Sigmoid colon (tissue), 7 donors: ENCODE measurements around the gene ZNF69. TPM values are rescaled to one million over a fixed set of nuclear protein-coding genes. Genes with fewer than 3 reads are reported as not detected.
"Not testable (repeated sequence)": the region's sequence is repeated elsewhere in the genome, so short reads cannot be mapped to it uniquely, and the experiment has no call there.

ENCODE experiments used
- DNase-seq: peaks from one replicate; pipeline ENCODE4 v3.0.0-alpha.2; 2019
- H3K27ac ChIP-seq, 4 donors: fragments of 200-600 bp; sonication (generic); one replicate each; pipeline ENCODE4 v1.5.1; 2016 to 2019; ENCODE audit warnings: mild to moderate bottlenecking in 1 of 4
- H3K27me3 ChIP-seq, 3 donors: fragments of 200-600 bp; sonication (generic); one replicate each; pipeline ENCODE4 v1.5.1; 2019; ENCODE audit warnings: mild to moderate bottlenecking in 1 of 3
- H3K36me3 ChIP-seq, 4 donors: fragments of 200-600 bp; sonication (generic); one replicate each; pipeline ENCODE4 v1.5.1; 2016 to 2019
- H3K4me1 ChIP-seq, 4 donors: fragments of 200-600 bp; sonication (generic); one replicate each; pipeline ENCODE4 v1.5.1; 2017 to 2019
- H3K4me3 ChIP-seq, 4 donors: fragments of 200-600 bp; sonication (generic); one replicate each; pipeline ENCODE4 v1.5.1; 2017 to 2019; ENCODE audit warnings: mild to moderate bottlenecking in 2 of 4, moderate library complexity in 1 of 4
- H3K9me3 ChIP-seq, 4 donors: fragments of 200-600 bp in 3 of 4; sonication (generic) in 3 of 4; one replicate each; pipeline versions ENCODE4 v1.5.1 to v1.6.1; 2013 to 2019
- EP300 ChIP-seq, 4 donors: sonication (generic); formaldehyde crosslinking; IDR thresholded peaks; one replicate each; pipeline ENCODE4 v1.6.1; 2017; ENCODE audit warnings: antibody characterized with exemption in 4 of 4
- POLR2A ChIP-seq, 2 donors: fragments of 450-650 bp; IDR thresholded peaks; one replicate each; pipeline ENCODE4 v1.6.1; 2016; ENCODE audit warnings: antibody characterized with exemption in 2 of 2, mild to moderate bottlenecking in 2 of 2, moderate library complexity in 2 of 2
- POLR2AphosphoS5 ChIP-seq, 4 donors: sonication (generic); formaldehyde crosslinking; IDR thresholded peaks; one replicate each; pipeline ENCODE4 v1.6.1; 2017; ENCODE audit warnings: antibody characterized with exemption in 4 of 4
- WGBS, 2 donors: extraction: QIAGEN DNeasy Blood & Tissue Kit; methylation state at CpG; one replicate each; pipeline ENCODE4 v1.1.7; 2013; 5-methylcytosine and 5-hydroxymethylcytosine counted together
- intact Hi-C: fragments of 100-400 bp; cut with DNase I; formaldehyde crosslinking; loops from one replicate; pipeline ENCODE4 v1.15.1; 2023
- polyA plus RNA-seq, 3 donors: library from polyadenylated mRNA; stranded (reverse); fragments of 200-250 nt; gene quantifications; one replicate each; pipeline ENCODE4 v1.2.3, GENCODE V29; 2013
- total RNA-seq, 4 donors: library from RNA; depleted of rRNA; stranded (reverse); fragments of >200 nt; gene quantifications; one replicate each; pipeline ENCODE4 v1.1.0, GENCODE V29; 2016
- TF ChIP-seq, protein P1 (sequence below), 4 experiments: fragments of 450-650 bp in 3 of 4; fragments of 200-600 bp in 1 of 4; IDR thresholded peaks; one replicate each; pipeline ENCODE4 v1.5.1; 2016 to 2019; ENCODE audit warnings: antibody characterized with exemption in 4 of 4, mild to moderate bottlenecking in 3 of 4, moderate library complexity in 2 of 4
- donor health status: healthy with polysubstance abuse.
- donor health status: Bipolar disorder and iron deficiency.
- donor health status: healthy.

The ZNF69 gene
- total and polyA plus RNA-seq, 7 donors, result 7.6 to 23.2 (median 9.6) TPM

DNA sequence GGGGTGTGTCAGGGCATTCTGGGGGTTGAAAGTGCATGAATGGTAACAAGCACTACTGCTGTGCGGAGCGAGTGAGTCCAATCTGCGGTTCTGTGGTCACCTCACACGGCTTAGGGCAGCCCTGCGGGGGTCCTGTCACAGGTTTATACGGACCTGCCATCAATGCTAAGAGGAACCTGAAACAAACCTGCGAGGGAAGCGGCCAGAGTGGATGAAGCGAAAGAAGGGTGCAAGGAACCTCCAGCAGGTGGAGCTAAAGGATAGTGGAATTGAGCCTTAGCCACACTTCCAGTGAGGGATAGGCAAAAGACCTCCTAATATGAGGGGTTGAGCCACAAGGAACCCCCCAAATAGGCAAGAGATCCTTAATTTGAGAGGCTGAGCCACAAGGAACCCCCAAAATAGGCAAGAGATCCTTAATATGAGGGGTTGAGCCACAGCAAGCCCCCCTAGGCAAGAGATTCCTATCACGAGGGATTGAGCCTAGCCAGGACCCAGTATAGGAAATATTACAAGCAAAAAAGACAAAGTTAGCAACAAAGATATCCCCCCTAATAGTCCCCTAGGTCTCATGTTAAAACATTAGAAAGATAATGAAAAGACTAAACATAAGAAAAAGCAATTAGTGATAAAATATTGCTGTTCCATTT is 6.3 kb upstream of the ZNF69 start:
- DNase-seq, result no peak
- Histone ChIP-seq H3K4me1 (peaks cover 0 to 6% (median 3%) of the 10 kb centered on the region in 4 donors), H3K27me3 (no peaks in the 10 kb centered on the region), H3K4me3 (no peak overlapping the region), H3K36me3 (no peaks in the 10 kb centered on the region), H3K9me3 (no peaks in the 10 kb centered on the region), H3K27ac (no peak overlapping the region)
- intact Hi-C loops, result loop anchor here (1.0 to 5.0 kb wide), 5 partner anchors 41 to 260 kb away; partner anchors contain the start of genes ZNF20 and ZNF491
- TF ChIP-seq, protein P1, sequence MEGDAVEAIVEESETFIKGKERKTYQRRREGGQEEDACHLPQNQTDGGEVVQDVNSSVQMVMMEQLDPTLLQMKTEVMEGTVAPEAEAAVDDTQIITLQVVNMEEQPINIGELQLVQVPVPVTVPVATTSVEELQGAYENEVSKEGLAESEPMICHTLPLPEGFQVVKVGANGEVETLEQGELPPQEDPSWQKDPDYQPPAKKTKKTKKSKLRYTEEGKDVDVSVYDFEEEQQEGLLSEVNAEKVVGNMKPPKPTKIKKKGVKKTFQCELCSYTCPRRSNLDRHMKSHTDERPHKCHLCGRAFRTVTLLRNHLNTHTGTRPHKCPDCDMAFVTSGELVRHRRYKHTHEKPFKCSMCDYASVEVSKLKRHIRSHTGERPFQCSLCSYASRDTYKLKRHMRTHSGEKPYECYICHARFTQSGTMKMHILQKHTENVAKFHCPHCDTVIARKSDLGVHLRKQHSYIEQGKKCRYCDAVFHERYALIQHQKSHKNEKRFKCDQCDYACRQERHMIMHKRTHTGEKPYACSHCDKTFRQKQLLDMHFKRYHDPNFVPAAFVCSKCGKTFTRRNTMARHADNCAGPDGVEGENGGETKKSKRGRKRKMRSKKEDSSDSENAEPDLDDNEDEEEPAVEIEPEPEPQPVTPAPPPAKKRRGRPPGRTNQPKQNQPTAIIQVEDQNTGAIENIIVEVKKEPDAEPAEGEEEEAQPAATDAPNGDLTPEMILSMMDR (IDR thresholded peaks at IDR 0.05), result peak; percentile 30 to 79 (median 71)
- no peak for TF ChIP-seq POLR2AphosphoS5 (IDR thresholded peaks at IDR 0.05)
- WGBS, 2 donors, result 16 to 22% methylated on average over 10 of the region's 10 CpGs

DNA sequence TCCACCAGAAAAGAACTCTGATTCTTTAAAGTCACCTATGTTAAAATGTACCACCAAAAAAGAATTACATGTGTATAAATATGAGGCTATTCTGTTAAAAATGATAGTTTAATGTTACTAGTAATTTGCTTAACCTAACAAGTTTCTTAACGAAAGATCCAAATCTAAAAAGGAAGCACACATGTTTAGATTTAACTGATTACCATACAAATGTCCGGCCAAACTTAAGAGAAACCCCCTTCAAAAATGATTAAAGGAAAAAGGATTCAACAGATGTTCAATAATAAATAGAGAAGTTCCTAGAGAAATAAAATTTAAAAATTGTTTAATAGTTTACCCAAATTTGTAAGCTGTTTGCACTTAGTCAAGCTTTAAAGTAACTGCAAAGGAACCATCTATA is 5.0 kb upstream of the ZNF69 start:
- intact Hi-C loops, result loop anchor here (5.0 kb wide), 3 partner anchors 40 to 175 kb away; partner anchors contain the start of gene ZNF491
- H3K27ac ChIP-seq, result no peak overlapping the region
- no peak overlapping the region for H3K4me3 ChIP-seq
- no peak for DNase-seq
- H3K27me3 ChIP-seq, result no peaks in the 10 kb centered on the region
- no peak for TF ChIP-seq EP300 (IDR thresholded peaks at IDR 0.05)
- no peak for TF ChIP-seq POLR2AphosphoS5 (IDR thresholded peaks at IDR 0.05)
- TF ChIP-seq POLR2A (IDR thresholded peaks at IDR 0.05), result no peak
- TF ChIP-seq, protein P1 (IDR thresholded peaks at IDR 0.05), result no peak
- no peaks in the 10 kb centered on the region for H3K9me3 ChIP-seq
- H3K36me3 ChIP-seq, result no peaks in the 10 kb centered on the region
- WGBS, 2 donors, result 49 to 82% methylated on average over 2 of the region's 2 CpGs
- H3K4me1 ChIP-seq, result peaks cover 0 to 12% (median 9%) of the 10 kb centered on the region in 4 donors

DNA sequence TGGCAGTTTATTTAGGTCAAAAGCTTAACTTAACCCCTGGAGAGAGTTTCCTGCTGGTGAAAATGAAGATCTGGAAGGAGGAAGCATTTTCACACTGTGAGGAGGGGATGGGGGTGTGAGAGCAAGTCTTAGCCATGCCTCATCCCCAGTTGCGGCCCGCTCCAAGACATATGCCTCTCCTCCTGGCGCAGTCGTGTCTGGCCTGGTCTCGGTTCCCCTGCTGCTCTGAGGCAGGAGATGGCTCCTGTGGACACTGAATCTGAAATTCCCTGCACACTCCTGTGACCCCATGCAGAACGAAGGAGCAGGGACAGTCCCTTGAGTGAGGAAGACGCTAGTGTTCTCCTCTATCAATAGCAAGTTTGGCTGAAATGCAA is 360 bp upstream of the ZNF69 start:
- intact Hi-C loops, result no loop called here
- TF ChIP-seq EP300 (IDR thresholded peaks at IDR 0.05) (no peak), POLR2A (IDR thresholded peaks at IDR 0.05) (no peak), POLR2AphosphoS5 (IDR thresholded peaks at IDR 0.05) (no peak)
- TF ChIP-seq, protein P1 (IDR thresholded peaks at IDR 0.05), result no peak
- Histone ChIP-seq H3K4me1 (peaks cover 0 to 40% (median 37%) of the 10 kb centered on the region in 4 donors), H3K36me3 (no peaks in the 10 kb centered on the region), H3K9me3 (no peaks in the 10 kb centered on the region), H3K27me3 (no peaks in the 10 kb centered on the region), H3K27ac (peak overlapping the region; percentile 86 to 97 (median 90)), H3K4me3 (peak overlapping the region in 3 of 4 donors; percentile 70 to 93 (median 82))
- DNase-seq, result no peak
- WGBS, 2 donors, result 32 to 33% methylated on average over 7 of the region's 7 CpGs

DNA sequence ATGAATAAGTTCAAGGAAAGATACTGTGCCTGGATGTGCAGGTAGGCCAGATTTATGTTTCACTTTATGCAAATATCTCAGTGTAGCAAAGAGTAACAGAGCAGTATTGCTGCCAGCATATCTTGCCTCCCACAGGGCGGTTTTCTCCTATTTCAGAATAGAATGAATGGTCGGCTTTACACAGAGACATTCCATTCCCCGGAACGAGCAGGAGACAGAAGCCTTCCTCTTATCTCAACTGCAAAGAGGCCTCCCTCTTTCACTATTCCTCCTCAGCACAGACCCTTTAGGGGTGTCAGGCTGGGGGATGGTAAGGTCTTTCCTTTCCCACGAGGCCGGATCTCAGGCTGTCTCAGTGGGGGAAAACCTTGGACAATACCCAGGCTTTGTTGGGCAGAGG is 2.3 kb downstream of the ZNF69 start:
- H3K9me3 ChIP-seq, H3K27me3 ChIP-seq, H3K36me3 ChIP-seq, H3K4me3 ChIP-seq, DNase-seq, intact Hi-C loops: not testable (repeated sequence)
- H3K27ac ChIP-seq, result peak overlapping the region in 3 of 4 donors; percentile 61 to 72 (median 62)
- H3K4me1 ChIP-seq, result peaks cover 0 to 40% (median 37%) of the 10 kb centered on the region in 4 donors
- 85 to 87% methylated on average over 6 of the region's 6 CpGs for WGBS, 2 donors

DNA sequence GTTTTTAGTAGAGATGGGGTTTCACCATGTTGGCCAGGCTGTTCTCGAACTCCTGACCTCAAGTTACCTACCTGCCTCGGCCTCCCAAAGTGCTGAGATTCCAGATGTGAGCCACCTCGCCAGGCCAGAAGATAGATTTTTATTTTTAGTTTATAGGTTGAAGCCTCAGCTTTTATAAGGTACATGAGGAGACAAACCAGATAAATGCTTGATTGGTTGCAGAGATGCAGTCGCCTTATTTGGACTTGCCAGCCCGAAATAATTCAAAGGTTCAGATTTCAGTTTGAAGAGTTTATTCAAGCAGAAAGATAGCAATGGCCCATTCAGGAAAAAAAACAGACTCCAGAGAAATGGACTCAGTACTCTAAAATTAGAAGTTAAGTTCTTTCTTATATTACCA is 3.1 kb downstream of the ZNF69 start:
- Histone ChIP-seq H3K36me3 (peaks cover 0 to 5% (median 0%) of the 10 kb centered on the region in 4 donors), H3K9me3 (no peaks in the 10 kb centered on the region), H3K27me3 (no peaks in the 10 kb centered on the region), H3K27ac (peak overlapping the region in 3 of 4 donors; percentile 61 to 72 (median 62)), H3K4me3 (no peak overlapping the region), H3K4me1 (peaks cover 0 to 40% (median 37%) of the 10 kb centered on the region in 4 donors)
- TF ChIP-seq POLR2A (IDR thresholded peaks at IDR 0.05) (no peak), POLR2AphosphoS5 (IDR thresholded peaks at IDR 0.05) (peak; percentile 42 to 79 (median 58)), EP300 (IDR thresholded peaks at IDR 0.05) (peak in 1 of 4 donors; percentile 30)
- intact Hi-C loops, result no loop called here
- 81 to 96% methylated on average over 5 of the region's 5 CpGs for WGBS, 2 donors
- DNase-seq, result no peak
